HG02642 (cell line): ENCODE measurements around the gene DAB2.

Experiments
- ATAC-seq: cut with Tn5 transposase; IDR thresholded peaks from one replicate; pipeline ENCODE4 v1.9.1; 2021; ENCODE audit warnings: mild to moderate bottlenecking; ENCODE audit not compliant: unreplicated experiment, poor library complexity

The DAB2 gene

GRCh38 chr5:39448506-39449128 is 23.8 kb upstream of the DAB2 start:
- no peak for ATAC-seq

- ATAC-seq: no peak
Observed at GRCh38 chr5:39447968-39448367, 23.2 kb upstream of the DAB2 start.

GRCh38 chr5:39447059-39447458 is 22.3 kb upstream of the DAB2 start:
- no peak for ATAC-seq

GRCh38 chr5:39446231-39446630 is 21.5 kb upstream of the DAB2 start:
- ATAC-seq: no peak

GRCh38 chr5:39443911-39444310 is 19.1 kb upstream of the DAB2 start:
- ATAC-seq: no peak

GRCh38 chr5:39442991-39443390 is 18.2 kb upstream of the DAB2 start:
- no peak for ATAC-seq

- ATAC-seq: no peak
Observed at GRCh38 chr5:39441838-39442237, 17.1 kb upstream of the DAB2 start.

- ATAC-seq: no peak
Observed at GRCh38 chr5:39440958-39441624, 16.3 kb upstream of the DAB2 start.

- ATAC-seq: no peak
Observed at GRCh38 chr5:39440192-39440957, 15.6 kb upstream of the DAB2 start.

GRCh38 chr5:39439582-39440162 is 14.9 kb upstream of the DAB2 start:
- no peak for ATAC-seq

- no peak for ATAC-seq
Observed at GRCh38 chr5:39437467-39437866, 12.7 kb upstream of the DAB2 start.

- no peak for ATAC-seq
Observed at GRCh38 chr5:39433848-39434247, 9.1 kb upstream of the DAB2 start.

- ATAC-seq: no peak
Observed at GRCh38 chr5:39432696-39433530, 8.1 kb upstream of the DAB2 start.

GRCh38 chr5:39430461-39430860 is 5.7 kb upstream of the DAB2 start:
- no peak for ATAC-seq

- no peak for ATAC-seq
Observed at GRCh38 chr5:39428640-39429039, 3.9 kb upstream of the DAB2 start.

GRCh38 chr5:39427633-39428032 is 2.9 kb upstream of the DAB2 start:
- ATAC-seq: no peak

- ATAC-seq: no peak
Observed at GRCh38 chr5:39427229-39427628, 2.4 kb upstream of the DAB2 start.

- ATAC-seq: no peak
Observed at GRCh38 chr5:39426746-39427105, 1.9 kb upstream of the DAB2 start.

- ATAC-seq: no peak
Observed at GRCh38 chr5:39426051-39426745, 1.4 kb upstream of the DAB2 start.

GRCh38 chr5:39423331-39423751 is 1.4 kb downstream of the DAB2 start:
- ATAC-seq: no peak
